ENCODE data around the gene CYRIA.

The CYRIA gene

GRCh38 chr2:16665748-16666448 is at the start of gene CYRIA:
CYRIA (minus strand) TSS chr2:16665834; CDS start chr2:16588119, 77,715 bp downstream.
- peak in 2 of 3 experiments; percentile 27 to 66 for DNase-seq

GRCh38 chr2:16713011-16713423 is 47.4 kb upstream of the CYRIA start:
- DNase-seq, result peak in 2 of 3 experiments; percentile 34 to 65

- DNase-seq, result no peak
Observed at GRCh38 chr2:16709769-16710168, 44.1 kb upstream of the CYRIA start.

- DNase-seq, result no peak
Observed at GRCh38 chr2:16708173-16708572, 42.5 kb upstream of the CYRIA start.

- no peak for DNase-seq
Observed at GRCh38 chr2:16707014-16707623, 41.5 kb upstream of the CYRIA start.

- peak in 1 of 3 experiments; percentile 5 for DNase-seq
Observed at GRCh38 chr2:16700551-16701259, 35.1 kb upstream of the CYRIA start.

- DNase-seq, result no peak
Observed at GRCh38 chr2:16693854-16694253, 28.2 kb upstream of the CYRIA start.

GRCh38 chr2:16691261-16691660 is 25.6 kb upstream of the CYRIA start:
- peak in 1 of 3 experiments; percentile 97 for DNase-seq

GRCh38 chr2:16687955-16688354 is 22.3 kb upstream of the CYRIA start:
- no peak for DNase-seq

GRCh38 chr2:16687222-16687621 is 21.6 kb upstream of the CYRIA start:
- no peak for DNase-seq

GRCh38 chr2:16686641-16687040 is 21.0 kb upstream of the CYRIA start:
- DNase-seq, result no peak

GRCh38 chr2:16685340-16685715 is 19.7 kb upstream of the CYRIA start:
- DNase-seq, result no peak

- no peak for DNase-seq
Observed at GRCh38 chr2:16684676-16685339, 19.2 kb upstream of the CYRIA start.

- DNase-seq, result no peak
Observed at GRCh38 chr2:16683576-16683975, 17.9 kb upstream of the CYRIA start.

GRCh38 chr2:16682431-16683118 is 16.9 kb upstream of the CYRIA start:
- DNase-seq, result no peak

- DNase-seq, result no peak
Observed at GRCh38 chr2:16680781-16681180, 15.1 kb upstream of the CYRIA start.

GRCh38 chr2:16680304-16680703 is 14.7 kb upstream of the CYRIA start:
- DNase-seq, result no peak

- no peak for DNase-seq
Observed at GRCh38 chr2:16678964-16679363, 13.3 kb upstream of the CYRIA start.

- no peak for DNase-seq
Observed at GRCh38 chr2:16677875-16678274, 12.2 kb upstream of the CYRIA start.

- DNase-seq, result no peak
Observed at GRCh38 chr2:16675781-16676180, 10.1 kb upstream of the CYRIA start.

GRCh38 chr2:16674154-16674553 is 8.5 kb upstream of the CYRIA start:
- no peak for DNase-seq

- no peak for DNase-seq
Observed at GRCh38 chr2:16671760-16672159, 6.1 kb upstream of the CYRIA start.

GRCh38 chr2:16669388-16669787 is 3.8 kb upstream of the CYRIA start:
- DNase-seq, result no peak

Measured in NCI-H1417 (cell line).